ENCODE results near the gene AQP11. TPM values are rescaled to one million over a fixed set of nuclear protein-coding genes. Genes with fewer than 3 reads are reported as not detected.

The AQP11 gene
- total and polyA plus RNA-seq, 2 of the 4 experiments (the other 2 are of a cell fraction), result 1.1 TPM

GRCh38 chr11:77602381-77603088 is 12.8 kb downstream of the AQP11 start:
- in situ Hi-C loops (cut with MboI; ENCODE audit: low sequenced_read_pairs), result no loop called here
- H4K8ac ChIP-seq (ENCODE audit: low read depth in 2 of 2, low read length in 2 of 2), result peak overlapping the region; percentile 12 to 72; a peak in 2 of 4 replicates
- ATAC-seq (ENCODE audit: low read depth) (peak; percentile 91), DNase-seq (peak; percentile 90)
- H3K9me1 ChIP-seq (ENCODE audit: insufficient read depth, low read length), result peaks cover 8% of the 10 kb centered on the region
- no peaks in the 10 kb centered on the region for H3K27me3 ChIP-seq (ENCODE audit: control insufficient read depth, insufficient read depth, low read length)
- peak overlapping the region; percentile 83 for H3K14ac ChIP-seq (replicated peaks; ENCODE audit: low read depth, low read length)
- no peaks in the 10 kb centered on the region for H3K9me3 ChIP-seq (ENCODE audit: control insufficient read depth, insufficient read depth, low read length)
- ChIA-PET CTCF (interaction anchor here (0.8 to 1.3 kb wide), 3 partner anchors 17 to 407 kb away, joined by 3 to 5 read pairs (median 4); no protein-coding TSS in a partner anchor), POLR2A (ENCODE audit: unreplicated experiment) (no interaction called here)
- no peaks in the 10 kb centered on the region; a peak in 1 of 4 replicates for H3K79me1 ChIP-seq (ENCODE audit: low read depth in 1 of 2, low read length in 2 of 2)
- H3K4me1 ChIP-seq (ENCODE audit: control insufficient read depth, insufficient read depth, low read length), result peaks cover 12% of the 10 kb centered on the region
- H4K5ac ChIP-seq (ENCODE audit: low read depth, low read length), result peak overlapping the region; percentile 58
- H2BK120ac ChIP-seq (ENCODE audit: low read depth, low read length), result peak overlapping the region; percentile 86
- H3K36me3 ChIP-seq (ENCODE audit: control insufficient read depth, insufficient read depth, low read length), result peaks cover 1% of the 10 kb centered on the region
- peak overlapping the region; percentile 69 for H3K4me2 ChIP-seq (ENCODE audit: low read depth, low read length)
- peak overlapping the region; percentile 1; the same call in 1 of the 2 replicates for H3K56ac ChIP-seq (ENCODE audit: extremely low read depth, insufficient read depth, low read length)
- 0 out of 2 replicates have a peak overlapping the region, but pooled peaks have one; percentile 30 for H3K9ac ChIP-seq (ENCODE audit: low read depth, low read length)
- peak overlapping the region; percentile 66 for H2AK9ac ChIP-seq (replicated peaks; ENCODE audit: low read depth, low read length, poor library complexity)
- H2BK20ac ChIP-seq (ENCODE audit: low read depth, low read length), result peak overlapping the region; percentile 79
- H3K4me3 ChIP-seq (ENCODE audit: insufficient read depth, low read depth, low read length), result no peak overlapping the region
- no peaks in the 10 kb centered on the region for H4K20me1 ChIP-seq (ENCODE audit: insufficient read depth, low read length)
- H2BK15ac ChIP-seq (ENCODE audit: low read depth, low read length), result peak overlapping the region; percentile 16; the same call in 1 of the 3 replicates
- WGBS, 2 experiments (ENCODE audit: extremely low coverage in 2 of 2, insufficient read length in 1 of 2), result no CpG with 5 or more reads among the region's 3 CpGs
- peak overlapping the region; percentile 74 for H3K27ac ChIP-seq (ENCODE audit: insufficient read depth, low read length)
- no TSS peak for BruUV-seq (replicated peaks)
- no peak overlapping the region for H2AFZ ChIP-seq (replicated peaks; ENCODE audit: low read length, poor library complexity)
- peak overlapping the region; percentile 66 for H3K4ac ChIP-seq (ENCODE audit: low read depth, low read length)
- peak overlapping the region; percentile 86 for H2BK5ac ChIP-seq (ENCODE audit: low read depth, low read length, poor library complexity, severe bottlenecking)
- peak overlapping the region; percentile 74; the same call in 1 of the 2 replicates for H3K18ac ChIP-seq (ENCODE audit: low read depth, low read length)
- intact Hi-C loops (cut with micrococcal nuclease), result no loop called here
- H4K91ac ChIP-seq (ENCODE audit: insufficient read depth, low read depth, low read length), result peak overlapping the region; percentile 82
- 0 out of 2 replicates have a peak overlapping the region, but pooled peaks have one; percentile 9 for H3K23ac ChIP-seq (ENCODE audit: low read depth, low read length)
- peak overlapping the region; percentile 41 for H2AK5ac ChIP-seq (ENCODE audit: low read depth, low read length)
- dilution Hi-C loops (cut with HindIII; ENCODE audit: low sequenced_read_pairs, unreplicated experiment), result no loop called here
- TF ChIP-seq USF2 (IDR thresholded peaks at IDR 0.05; ENCODE audit: low read depth, low read length) (no peak), CTCF (conservative IDR thresholded peaks at IDR 0.05; ENCODE audit: low read depth, low read length) (no peak), BHLHE40 (IDR thresholded peaks at IDR 0.05; ENCODE audit: low read depth, low read length) (peak; percentile 59; the same call in 1 of the 2 replicates), NFE2L2 (IDR thresholded peaks at IDR 0.05; ENCODE audit: low read depth, low read length) (peak; percentile 100), POLR2A (IDR thresholded peaks at IDR 0.05; ENCODE audit: low read depth, low read length) (no peak), MAZ (IDR thresholded peaks at IDR 0.05; ENCODE audit: borderline replicate concordance, low read depth, low read length) (no peak), RAD21 (IDR thresholded peaks at IDR 0.05; ENCODE audit: low read length) (no peak), SMC3 (IDR thresholded peaks at IDR 0.05; ENCODE audit: low read depth, low read length) (no peak), MXI1 (IDR thresholded peaks at IDR 0.05; ENCODE audit: borderline replicate concordance, low read depth, low read length) (no peak), ELK1 (IDR thresholded peaks at IDR 0.05; ENCODE audit: borderline replicate concordance, low read depth, low read length) (no peak), MAFK (IDR thresholded peaks at IDR 0.05; ENCODE audit: low read depth, low read length) (peak; percentile 100), FOS (IDR thresholded peaks at IDR 0.05; ENCODE audit: low read depth, low read length) (peak; percentile 85), CHD1 (IDR thresholded peaks at IDR 0.05; ENCODE audit: low read depth, low read length) (no peak), CEBPB (IDR thresholded peaks at IDR 0.05; ENCODE audit: low read depth, low read length) (peak; percentile 66), RFX5 (IDR thresholded peaks at IDR 0.05; ENCODE audit: low read depth, low read length) (no peak)
